ENCODE measurements around the gene CCDC124.

DNA sequence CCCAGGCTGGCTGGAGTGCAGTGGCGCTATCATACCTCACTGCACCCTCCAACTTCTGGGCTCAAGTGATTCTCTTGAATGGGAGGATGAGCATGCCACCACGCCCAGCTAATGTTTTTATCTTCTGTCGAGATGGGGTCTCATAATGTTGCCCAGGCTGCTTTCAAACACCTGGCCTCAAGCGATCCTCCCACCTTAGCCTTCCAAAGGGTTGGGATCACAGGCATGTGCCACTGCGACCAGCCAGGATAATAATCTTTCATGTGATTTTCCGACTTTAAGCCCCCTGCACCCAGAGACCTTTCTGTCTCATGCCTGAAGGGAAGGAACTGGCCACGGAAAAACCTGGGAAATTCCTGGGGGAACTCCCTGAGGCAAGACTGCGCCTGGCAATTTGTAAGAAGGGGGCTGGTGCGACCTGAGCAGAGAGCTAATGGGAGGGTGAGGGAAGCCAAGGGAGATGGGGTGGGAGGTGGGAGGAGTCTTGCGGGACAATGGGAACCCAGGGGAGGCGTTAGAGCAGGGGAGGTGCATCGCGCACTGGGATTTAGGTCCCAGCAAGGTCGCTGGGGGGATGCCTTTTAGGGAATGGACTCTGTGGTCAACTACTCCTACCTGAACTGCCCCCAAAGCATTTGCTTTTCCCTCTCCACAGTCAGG, 1.2 kb upstream of the CCDC124 start:
- TF ChIP-seq, protein P1, sequence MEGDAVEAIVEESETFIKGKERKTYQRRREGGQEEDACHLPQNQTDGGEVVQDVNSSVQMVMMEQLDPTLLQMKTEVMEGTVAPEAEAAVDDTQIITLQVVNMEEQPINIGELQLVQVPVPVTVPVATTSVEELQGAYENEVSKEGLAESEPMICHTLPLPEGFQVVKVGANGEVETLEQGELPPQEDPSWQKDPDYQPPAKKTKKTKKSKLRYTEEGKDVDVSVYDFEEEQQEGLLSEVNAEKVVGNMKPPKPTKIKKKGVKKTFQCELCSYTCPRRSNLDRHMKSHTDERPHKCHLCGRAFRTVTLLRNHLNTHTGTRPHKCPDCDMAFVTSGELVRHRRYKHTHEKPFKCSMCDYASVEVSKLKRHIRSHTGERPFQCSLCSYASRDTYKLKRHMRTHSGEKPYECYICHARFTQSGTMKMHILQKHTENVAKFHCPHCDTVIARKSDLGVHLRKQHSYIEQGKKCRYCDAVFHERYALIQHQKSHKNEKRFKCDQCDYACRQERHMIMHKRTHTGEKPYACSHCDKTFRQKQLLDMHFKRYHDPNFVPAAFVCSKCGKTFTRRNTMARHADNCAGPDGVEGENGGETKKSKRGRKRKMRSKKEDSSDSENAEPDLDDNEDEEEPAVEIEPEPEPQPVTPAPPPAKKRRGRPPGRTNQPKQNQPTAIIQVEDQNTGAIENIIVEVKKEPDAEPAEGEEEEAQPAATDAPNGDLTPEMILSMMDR (IDR thresholded peaks at IDR 0.05; ENCODE audit: insufficient read depth, low read length, poor library complexity, severe bottlenecking) = no peak
- no peak for TF ChIP-seq EZH2phosphoT487 (conservative IDR thresholded peaks at IDR 0.05; ENCODE audit: low read length)
